NCI-H128 (cell line): ENCODE measurements around the gene BACH1.

Experiments
- DNase-seq: peaks from one replicate; lab custom pipeline; 2025; ENCODE audit not compliant: unreplicated experiment; lab: John Stamatoyannopoulos, UW

Gene BACH1

DNA sequence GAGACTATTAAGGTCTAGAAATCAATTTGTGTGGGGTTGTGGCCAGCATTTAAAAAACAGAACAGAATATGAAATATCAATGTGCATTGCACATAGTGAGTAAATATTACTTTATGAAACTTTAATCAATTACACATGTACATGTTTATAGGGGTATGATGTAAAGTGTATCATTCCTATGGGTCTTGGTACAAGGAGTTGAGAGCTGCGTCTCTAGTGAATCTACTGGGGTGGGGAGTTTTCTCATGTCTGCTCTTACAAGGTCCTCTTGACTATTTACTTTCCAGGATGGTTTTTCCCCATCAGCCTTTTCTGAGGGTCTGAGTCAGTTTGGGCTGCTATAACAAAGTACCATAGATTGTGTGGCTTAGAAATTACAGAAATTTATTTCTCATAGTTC lies 75.8 kb downstream of the BACH1 start:
- DNase-seq, result no peak

- DNase-seq, result no peak
Measured at GRCh38 chr21:29376556-29376955, 77.8 kb downstream of the BACH1 start.

- no peak for DNase-seq
Measured at GRCh38 chr21:29377266-29377665, 78.5 kb downstream of the BACH1 start.

DNA sequence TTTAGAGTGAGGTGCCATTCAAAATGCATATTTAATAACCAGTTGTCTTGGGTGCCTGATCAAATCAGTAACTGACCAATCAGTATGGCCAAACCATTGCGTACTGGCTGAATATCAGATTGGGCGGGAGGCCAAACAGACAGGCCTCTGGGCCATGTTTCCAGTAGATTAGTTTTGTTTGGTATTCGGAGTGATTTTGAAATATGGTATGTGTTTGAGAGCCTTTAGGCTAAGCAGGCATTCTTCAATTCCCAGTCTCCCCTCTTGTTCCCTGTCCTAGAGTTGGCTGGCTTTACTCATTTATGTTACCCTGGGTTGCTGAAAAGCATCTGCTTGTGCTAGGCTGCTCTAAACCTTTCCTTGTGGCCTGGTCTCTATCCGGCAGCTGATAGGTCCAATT lies 80.1 kb downstream of the BACH1 start:
- no peak for DNase-seq

DNA sequence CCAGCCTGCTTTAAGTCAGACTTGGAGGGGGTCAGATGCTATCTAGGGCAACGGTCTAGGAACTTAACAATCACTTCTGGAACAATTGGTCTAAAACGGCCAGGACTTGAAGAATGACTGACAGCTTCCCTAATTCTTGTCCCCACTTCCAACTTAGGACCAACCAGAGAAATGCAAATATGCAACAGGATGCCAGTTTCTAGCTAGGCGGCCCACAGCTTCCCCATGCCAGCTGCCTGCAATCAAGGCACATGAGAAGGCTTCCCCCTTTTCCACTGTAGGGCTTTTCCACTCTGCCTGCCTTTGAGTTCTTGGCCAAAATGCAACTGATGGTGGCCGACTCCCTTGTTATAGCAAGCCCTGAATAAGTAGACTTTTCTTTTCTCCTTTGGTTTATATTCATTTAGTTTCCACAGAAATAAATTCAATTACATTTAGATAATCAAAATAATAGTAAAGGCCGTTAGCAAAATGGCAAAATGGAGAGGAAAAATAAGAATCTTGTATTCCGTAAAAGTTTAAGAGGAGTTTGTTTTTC lies 80.9 kb downstream of the BACH1 start:
- DNase-seq, result no peak

DNA sequence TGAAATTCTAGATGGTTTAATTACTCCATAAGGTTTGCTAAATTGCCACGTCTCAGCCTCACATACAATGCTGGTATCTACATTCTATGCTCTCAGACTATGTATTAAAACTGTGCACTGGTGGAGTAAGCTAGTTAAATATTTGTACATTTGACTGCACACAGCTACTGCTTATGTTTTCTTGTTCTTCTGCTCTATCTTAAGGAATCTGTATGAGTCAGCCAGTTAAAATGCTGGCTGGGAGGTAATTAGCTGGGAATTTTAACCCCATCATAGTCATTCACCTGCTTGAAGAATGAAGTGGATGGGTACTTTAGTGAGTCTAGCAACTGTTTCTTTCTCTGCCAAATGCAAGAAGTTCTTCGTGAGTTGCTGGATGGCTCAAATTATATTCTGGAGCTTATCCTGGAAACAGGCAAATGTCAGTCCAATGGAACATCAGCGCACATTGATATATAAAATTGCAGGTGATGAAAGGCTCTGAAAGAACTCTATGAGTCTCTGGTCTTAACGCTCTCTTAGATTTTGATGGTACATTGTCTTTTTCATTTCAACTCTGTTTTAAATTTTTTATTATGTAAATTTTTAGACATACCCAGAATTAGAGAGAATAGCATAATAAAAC lies 83.4 kb downstream of the BACH1 start:
- DNase-seq, result no peak

GRCh38 chr21:29384683-29385359 lies 86.1 kb downstream of the BACH1 start:
- DNase-seq, result no peak

- DNase-seq, result no peak
Measured at GRCh38 chr21:29385934-29386520, 87.3 kb downstream of the BACH1 start.

- no peak for DNase-seq
Measured at GRCh38 chr21:29386803-29387202, 88.1 kb downstream of the BACH1 start.

- DNase-seq, result no peak
Measured at GRCh38 chr21:29387598-29387997, 88.9 kb downstream of the BACH1 start.

DNA sequence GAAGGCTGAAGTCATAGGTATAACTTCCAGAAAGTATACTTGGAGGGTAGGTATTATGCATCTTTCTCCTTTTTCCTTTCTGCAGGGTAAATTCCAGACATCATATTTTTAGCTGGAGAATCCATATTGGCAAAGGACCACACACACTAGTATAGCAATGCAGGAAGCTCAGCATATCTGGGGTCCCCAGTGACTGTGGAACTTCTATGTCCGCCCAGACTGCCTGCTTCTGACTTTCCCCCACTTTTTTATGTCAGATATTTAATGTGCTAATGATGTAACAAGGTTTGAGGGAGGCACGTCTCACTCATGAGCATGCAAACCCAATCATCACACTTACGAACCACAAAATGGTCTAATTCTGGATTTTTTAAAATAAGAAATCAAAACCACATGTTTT lies 90.4 kb downstream of the BACH1 start:
- no peak for DNase-seq

- no peak for DNase-seq
Measured at GRCh38 chr21:29390778-29391177, 92.1 kb downstream of the BACH1 start.

- no peak for DNase-seq
Measured at GRCh38 chr21:29394051-29394450, 95.3 kb downstream of the BACH1 start.
